IMR-90 (cell line): Measurements from ENCODE around the gene PRDM1. TPM values are rescaled to one million over a fixed set of nuclear protein-coding genes. Genes with fewer than 3 reads are reported as not detected.
A peak's percentile ranks its signal among the peaks of the same experiment; 100 is the strongest.

ENCODE experiments used
- ATAC-seq: fragments of 200-7000 bp; cut with Tn5 transposase; 2 replicates; pipeline ENCODE4 v1.9.1; 2020; ENCODE audit warnings: low read depth, mild to moderate bottlenecking, moderate library complexity
- BruUV-seq: library from RNA; stranded (reverse); fragments of 400-500 nt; replicated peaks from 2 replicates; lab custom pipeline; 2021; lab: Mats Ljungman, UMichigan
- CTCF ChIA-PET: fragments of 300-600 bp; formaldehyde crosslinking; extraction: SDS; loops from one replicate; lab custom pipeline; 2021; ENCODE audit warnings: antibody characterized with exemption; lab: Yijun Ruan, JAX
- POLR2A ChIA-PET: fragments of 300-600 bp; sonication (Branson Sonifier 250); formaldehyde crosslinking; loops from one replicate; lab custom pipeline; 2022; ENCODE audit warnings: antibody characterized with exemption; ENCODE audit not compliant: unreplicated experiment; lab: Charles Lee
- DNase-seq: peaks from one replicate; pipeline ENCODE4 v3.0.0; 2013
- H2AFZ ChIP-seq: replicated peaks from 2 replicates; pipeline ENCODE3; 2013; ENCODE audit warnings: low read length, mild to moderate bottlenecking; ENCODE audit not compliant: poor library complexity
- H2AK5ac ChIP-seq: 2 replicates; pipeline ENCODE4 v1.6.1; 2013; ENCODE audit warnings: low read depth, low read length, inconsistent platforms
- H2AK9ac ChIP-seq: replicated peaks from 2 replicates; pipeline ENCODE3; 2013; ENCODE audit warnings: mild to moderate bottlenecking, low read depth, low read length, moderate library complexity; ENCODE audit not compliant: poor library complexity
- H2BK120ac ChIP-seq: 2 replicates; pipeline ENCODE4 v1.6.1; 2013; ENCODE audit warnings: low read depth, low read length, inconsistent platforms
- H2BK15ac ChIP-seq: 3 replicates; pipeline ENCODE4 v1.6.1; 2013; ENCODE audit warnings: low read depth, low read length, inconsistent platforms
- H2BK20ac ChIP-seq: 2 replicates; pipeline ENCODE4 v1.6.1; 2013; ENCODE audit warnings: low read depth, mild to moderate bottlenecking, inconsistent platforms, low read length, moderate library complexity
- H2BK5ac ChIP-seq: 2 replicates; pipeline ENCODE4 v1.6.1; 2013; ENCODE audit warnings: mild to moderate bottlenecking, low read depth, low read length, inconsistent platforms; ENCODE audit not compliant: poor library complexity, severe bottlenecking
- H3K14ac ChIP-seq: replicated peaks from 2 replicates; pipeline ENCODE4 v1.6.1; 2013; ENCODE audit warnings: low read depth, low read length, inconsistent platforms
- H3K18ac ChIP-seq: 2 replicates; pipeline ENCODE4 v1.6.1; 2013; ENCODE audit warnings: low read depth, low read length, control low read depth
- H3K23ac ChIP-seq: 2 replicates; pipeline ENCODE4 v1.6.1; 2013; ENCODE audit warnings: low read depth, low read length, inconsistent platforms
- H3K27ac ChIP-seq: 2 replicates; pipeline ENCODE4 v1.5.1; 2013; ENCODE audit warnings: mild to moderate bottlenecking, control low read depth, low read length; ENCODE audit not compliant: insufficient read depth
- H3K27me3 ChIP-seq: 2 replicates; pipeline ENCODE4 v1.6.1; 2013; ENCODE audit warnings: low read length; ENCODE audit not compliant: control insufficient read depth, insufficient read depth
- H3K36me3 ChIP-seq: 2 replicates; pipeline ENCODE4 v1.6.1; 2013; ENCODE audit warnings: low read length, mixed read lengths; ENCODE audit not compliant: control insufficient read depth, insufficient read depth
- H3K4ac ChIP-seq: 2 replicates; pipeline ENCODE4 v1.6.1; 2013; ENCODE audit warnings: low read depth, low read length, inconsistent platforms
- H3K4me1 ChIP-seq: 2 replicates; pipeline ENCODE4 v1.6.1; 2013; ENCODE audit warnings: low read length, mixed read lengths; ENCODE audit not compliant: control insufficient read depth, insufficient read depth
- H3K4me2 ChIP-seq: 2 replicates; pipeline ENCODE4 v1.6.1; 2013; ENCODE audit warnings: low read depth, mild to moderate bottlenecking, control low read depth, low read length, moderate library complexity
- H3K4me3 ChIP-seq: 2 replicates; pipeline ENCODE4 v1.5.1; 2013; ENCODE audit warnings: low read depth, mild to moderate bottlenecking, control low read depth, low read length, moderate library complexity; ENCODE audit not compliant: insufficient read depth
- H3K56ac ChIP-seq: 2 replicates; pipeline ENCODE4 v1.6.1; 2013; ENCODE audit warnings: low read length, inconsistent platforms; ENCODE audit not compliant: insufficient read depth; ENCODE audit errors: extremely low read depth
- H3K79me1 ChIP-seq, 2 experiments: 2 replicates each; pipeline ENCODE4 v1.6.1; 2013; ENCODE audit warnings: low read length in 2 of 2, inconsistent platforms in 1 of 2, low read depth in 1 of 2
- H3K9ac ChIP-seq: 2 replicates; pipeline ENCODE4 v1.6.1; 2013; ENCODE audit warnings: low read depth, low read length, control low read depth
- H3K9me1 ChIP-seq: 2 replicates; pipeline ENCODE4 v1.6.1; 2013; ENCODE audit warnings: low read length, inconsistent platforms; ENCODE audit not compliant: insufficient read depth
- H3K9me3 ChIP-seq: 2 replicates; pipeline ENCODE4 v1.6.1; 2013; ENCODE audit warnings: low read length; ENCODE audit not compliant: control insufficient read depth, insufficient read depth
- H4K20me1 ChIP-seq: 2 replicates; pipeline ENCODE4 v1.6.1; 2013; ENCODE audit warnings: low read length, inconsistent platforms; ENCODE audit not compliant: insufficient read depth
- H4K5ac ChIP-seq: 2 replicates; pipeline ENCODE4 v1.6.1; 2013; ENCODE audit warnings: mild to moderate bottlenecking, low read depth, low read length, control low read depth
- H4K8ac ChIP-seq, 2 experiments: 2 replicates each; pipeline ENCODE4 v1.6.1; 2013; ENCODE audit warnings: low read depth in 2 of 2, low read length in 2 of 2, control low read depth in 1 of 2, inconsistent platforms in 1 of 2
- H4K91ac ChIP-seq: 2 replicates; pipeline ENCODE4 v1.6.1; 2013; ENCODE audit warnings: low read depth, low read length, inconsistent platforms; ENCODE audit not compliant: insufficient read depth
- CEBPB ChIP-seq: IDR thresholded peaks from 2 replicates; pipeline ENCODE4 v1.6.1; 2012; ENCODE audit warnings: low read depth, low read length, improper control_type of control experiment
- ELK1 ChIP-seq: fragments of 150-350 bp; IDR thresholded peaks from 2 replicates; pipeline ENCODE4 v1.6.1; 2016; ENCODE audit warnings: low read depth, mild to moderate bottlenecking, low read length, moderate library complexity, borderline replicate concordance
- MAFK ChIP-seq: IDR thresholded peaks from 2 replicates; pipeline ENCODE4 v1.6.1; 2012; ENCODE audit warnings: low read depth, low read length, improper control_type of control experiment
- POLR2A ChIP-seq: IDR thresholded peaks from 2 replicates; pipeline ENCODE4 v1.6.1; 2012; ENCODE audit warnings: mild to moderate bottlenecking, low read depth, low read length
- RAD21 ChIP-seq: IDR thresholded peaks from 2 replicates; pipeline ENCODE4 v1.6.1; 2012; ENCODE audit warnings: low read length, improper control_type of control experiment
- RCOR1 ChIP-seq: IDR thresholded peaks from 2 replicates; pipeline ENCODE4 v1.6.1; 2012; ENCODE audit warnings: mild to moderate bottlenecking, low read length, improper control_type of control experiment; ENCODE audit not compliant: insufficient replicate concordance
- RFX5 ChIP-seq: IDR thresholded peaks from 2 replicates; pipeline ENCODE4 v1.8.0; 2012; ENCODE audit warnings: low read depth, mild to moderate bottlenecking, low read length, moderate library complexity
- WGBS, 2 experiments: methylation state at CpG; one replicate each; pipeline versions ENCODE4 v1.1.5 to v1.1.7; 2013; ENCODE audit warnings: missing lambda C conversion rate in 2 of 2; ENCODE audit not compliant: insufficient read length in 1 of 2; ENCODE audit errors: extremely low coverage in 2 of 2; 5-methylcytosine and 5-hydroxymethylcytosine counted together
- dilution Hi-C: fragments of 300-500 bp; cut with HindIII; formaldehyde crosslinking; loops from one replicate; pipeline ENCODE4 v1.14.3; 2018; ENCODE audit warnings: low sequenced_read_pairs; ENCODE audit not compliant: unreplicated experiment
- in situ Hi-C: fragments of 300-500 bp; cut with MboI; formaldehyde crosslinking; loops from 3 replicates; pipeline ENCODE4 v1.14.3; 2019; ENCODE audit warnings: low sequenced_read_pairs, inconsistent platforms, mixed read lengths
- intact Hi-C: fragments of 100-400 bp; cut with micrococcal nuclease; formaldehyde crosslinking; loops from 2 replicates; pipeline ENCODE4 v1.10.0; 2022
- polyA plus RNA-seq, 3 experiments: library from polyadenylated mRNA; depleted of rRNA; stranded (reverse); fragments of >200 nt; gene quantifications; 2 replicates each; pipeline ENCODE4 v1.2.3, GENCODE V29; 2012; ENCODE audit warnings: low replicate concordance in 1 of 3
- total RNA-seq: library from RNA; depleted of rRNA; stranded (reverse); fragments of >200 nt; gene quantifications from 2 replicates; pipeline ENCODE4 v1.2.3, GENCODE V29; 2012

Gene PRDM1
- total and polyA plus RNA-seq, 2 of the 4 experiments (the other 2 are of a cell fraction): 2.3 to 3.0 TPM

GRCh38 chr6:106076139-106076538 lies 10.0 kb upstream of the PRDM1 start:
- CTCF ChIA-PET: no interaction called here
- no peak overlapping the region for H3K4me3 ChIP-seq
- H2AK9ac ChIP-seq: no peak overlapping the region
- H3K18ac ChIP-seq: no peak overlapping the region
- DNase-seq: no peak
- H4K20me1 ChIP-seq: no peaks in the 10 kb centered on the region
- H2AFZ ChIP-seq: no peak overlapping the region
- no peaks in the 10 kb centered on the region for H3K36me3 ChIP-seq
- no peaks in the 10 kb centered on the region for H3K9me3 ChIP-seq
- POLR2A ChIA-PET: no interaction called here
- H3K14ac ChIP-seq: no peak overlapping the region
- H4K91ac ChIP-seq: no peak overlapping the region
- no peak overlapping the region for H3K4me2 ChIP-seq
- no peak overlapping the region for H4K5ac ChIP-seq
- 100% methylated on average over 1 of the region's 3 CpGs; no CpG with 5 or more reads in 1 of the 2 experiments for WGBS, 2 experiments
- no peak overlapping the region for H2BK5ac ChIP-seq
- peaks cover 9% of the 10 kb centered on the region for H3K9me1 ChIP-seq
- no peak overlapping the region for H3K23ac ChIP-seq
- peaks cover 8% of the 10 kb centered on the region for H3K4me1 ChIP-seq
- H2BK120ac ChIP-seq: no peak overlapping the region
- TF ChIP-seq CEBPB (no peak), MAFK (peak; percentile 44), POLR2A (no peak), RAD21 (no peak), ELK1 (no peak), RFX5 (no peak), RCOR1 (no peak)
- H4K8ac ChIP-seq: no peak overlapping the region
- H3K27me3 ChIP-seq: no peaks in the 10 kb centered on the region
- H3K27ac ChIP-seq: no peak overlapping the region
- no peak overlapping the region for H3K4ac ChIP-seq
- in situ Hi-C loops (no loop called here), intact Hi-C loops (no loop called here), dilution Hi-C loops (no loop called here)
- H3K79me1 ChIP-seq: no peaks in the 10 kb centered on the region
- H2BK20ac ChIP-seq: no peak overlapping the region
- ATAC-seq: no peak
- BruUV-seq: no TSS peak
- H2AK5ac ChIP-seq: no peak overlapping the region
- H3K9ac ChIP-seq: no peak overlapping the region
- no peak overlapping the region; the same call in 2 of the 3 replicates for H2BK15ac ChIP-seq
- no peak overlapping the region for H3K56ac ChIP-seq
